Measurements from ENCODE around the gene FARS2.

The FARS2 gene

GRCh38 chr6:5383856-5384255 is 122.5 kb downstream of the FARS2 start:
- no peak for DNase-seq

GRCh38 chr6:5384276-5384675 is 123.0 kb downstream of the FARS2 start:
- DNase-seq, result no peak

DNA sequence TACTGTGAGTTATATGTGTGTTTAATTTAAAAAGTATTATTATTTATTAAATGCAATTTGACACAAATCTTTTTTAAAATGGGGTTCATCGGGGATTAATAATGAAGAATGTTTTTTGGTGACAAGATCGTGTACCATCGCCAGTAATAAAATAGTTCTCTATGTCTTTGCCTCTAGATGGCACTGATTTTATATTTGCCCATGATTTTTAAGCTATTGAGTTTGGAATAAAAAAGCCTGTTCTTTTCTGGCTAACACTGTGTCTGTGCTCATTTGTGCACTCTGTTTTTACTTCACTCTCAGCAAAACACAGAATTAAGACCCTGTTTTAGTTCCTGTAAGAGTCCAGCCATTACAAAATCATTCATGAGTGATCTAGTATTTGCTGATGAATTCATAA is 127.0 kb downstream of the FARS2 start:
- DNase-seq, result no peak

GRCh38 chr6:5389086-5389745 is 127.9 kb downstream of the FARS2 start:
- no peak for DNase-seq

DNA sequence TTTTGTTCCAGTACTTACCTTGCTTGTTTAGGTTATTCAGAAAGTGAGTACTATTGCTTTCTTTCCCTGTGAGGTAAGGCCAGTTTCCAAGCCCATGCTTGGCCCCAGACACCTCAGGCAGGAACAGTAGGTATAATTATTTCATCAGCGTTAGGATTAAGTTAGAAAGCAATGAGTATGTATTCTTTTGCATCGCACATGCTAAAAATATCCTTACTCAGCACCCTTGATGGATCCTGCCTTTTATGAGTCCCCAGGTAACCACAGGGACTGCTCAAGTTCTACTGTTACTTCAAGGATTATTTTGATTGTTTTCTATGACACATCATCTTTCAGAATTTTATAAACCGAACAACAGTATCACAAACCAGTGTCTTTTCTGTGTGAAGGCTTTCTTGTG is 128.9 kb downstream of the FARS2 start:
- DNase-seq, result no peak

DNA sequence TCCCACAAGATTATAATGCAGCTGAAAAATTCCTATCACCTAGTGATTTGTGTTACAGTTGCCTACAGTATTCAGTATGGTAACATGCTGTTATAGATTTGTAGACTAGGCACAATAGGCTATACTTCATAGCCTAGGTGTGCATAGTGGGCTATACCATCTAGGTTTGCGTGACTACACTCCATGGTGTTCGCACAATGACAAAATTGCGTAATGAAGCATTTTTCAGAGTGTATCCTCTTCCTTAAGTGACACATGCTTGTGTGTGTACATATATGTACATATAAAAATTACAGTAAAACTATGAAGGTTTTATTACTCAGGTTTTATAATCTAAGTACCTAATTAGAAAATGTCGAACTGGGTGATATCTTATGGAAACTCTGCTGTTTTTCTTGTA is 133.0 kb downstream of the FARS2 start:
- peak; percentile 8 for DNase-seq

- no peak for DNase-seq
Measured at GRCh38 chr6:5395719-5396118, 134.4 kb downstream of the FARS2 start.

- peak; percentile 80 for DNase-seq
Measured at GRCh38 chr6:5398530-5398929, 137.2 kb downstream of the FARS2 start.

DNA sequence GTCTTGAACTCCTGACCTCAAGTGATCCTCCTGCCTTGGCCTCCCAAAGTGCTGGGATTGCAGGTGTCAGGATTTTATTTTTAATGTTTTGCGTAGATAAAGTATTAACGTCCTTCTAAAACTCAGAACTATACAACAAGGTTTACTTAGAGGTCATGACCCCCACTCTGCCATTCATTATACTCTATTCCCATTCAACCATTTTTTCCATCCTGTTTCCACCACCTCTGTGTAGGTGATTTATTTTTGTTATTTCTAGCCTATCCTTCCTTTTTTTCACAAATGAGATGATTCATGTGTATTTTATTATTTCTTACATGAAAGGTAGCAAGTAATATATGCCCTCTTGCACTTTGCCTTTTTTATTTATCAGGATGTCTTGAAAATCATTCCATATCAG is 138.1 kb downstream of the FARS2 start:
- no peak for DNase-seq

DNA sequence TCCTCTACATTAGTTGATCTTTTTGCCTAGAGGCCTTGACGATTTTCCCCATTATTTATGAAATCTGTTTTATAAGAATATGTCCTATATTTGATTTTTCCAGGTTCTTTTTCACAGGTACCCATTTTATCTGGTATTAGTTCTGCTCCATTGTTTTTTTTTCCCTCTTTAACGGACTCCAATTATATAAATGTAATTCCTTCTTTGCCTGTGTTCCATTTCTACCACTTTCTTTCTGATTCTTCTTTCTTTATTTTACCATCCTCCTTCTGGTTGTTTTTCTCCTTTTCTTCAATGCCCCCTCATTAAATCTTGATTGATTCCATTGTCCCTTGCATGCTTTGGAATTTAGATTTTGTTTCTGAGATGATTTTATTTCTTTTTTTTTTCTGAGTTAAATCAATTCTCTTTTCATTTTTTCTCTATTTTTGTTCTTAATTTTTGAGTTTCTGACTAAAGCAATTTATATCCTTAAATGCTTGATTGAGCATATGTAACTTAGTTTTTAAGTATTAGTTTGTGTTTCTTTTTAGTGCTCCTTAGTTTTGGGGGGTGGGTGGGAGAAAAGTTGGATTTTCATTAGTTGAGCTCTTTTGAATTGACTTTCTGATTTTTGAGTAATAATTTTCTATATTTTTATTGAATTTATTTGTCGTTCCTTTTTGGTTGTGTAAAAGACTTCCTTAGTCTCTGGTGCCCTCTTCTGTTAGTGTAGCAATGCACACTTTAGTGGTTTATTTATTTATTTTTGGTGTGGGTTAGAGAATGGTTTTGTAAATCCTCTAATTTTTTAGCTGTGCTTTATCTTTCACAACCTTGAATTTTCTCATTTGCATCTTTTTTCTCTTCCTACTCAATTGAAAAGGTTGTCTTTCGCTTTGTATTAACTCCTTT is 140.8 kb downstream of the FARS2 start:
- peak; percentile 44 for DNase-seq

GRCh38 chr6:5403076-5403475 is 141.8 kb downstream of the FARS2 start:
- no peak for DNase-seq

GRCh38 chr6:5403609-5404008 is 142.3 kb downstream of the FARS2 start:
- no peak for DNase-seq

DNA sequence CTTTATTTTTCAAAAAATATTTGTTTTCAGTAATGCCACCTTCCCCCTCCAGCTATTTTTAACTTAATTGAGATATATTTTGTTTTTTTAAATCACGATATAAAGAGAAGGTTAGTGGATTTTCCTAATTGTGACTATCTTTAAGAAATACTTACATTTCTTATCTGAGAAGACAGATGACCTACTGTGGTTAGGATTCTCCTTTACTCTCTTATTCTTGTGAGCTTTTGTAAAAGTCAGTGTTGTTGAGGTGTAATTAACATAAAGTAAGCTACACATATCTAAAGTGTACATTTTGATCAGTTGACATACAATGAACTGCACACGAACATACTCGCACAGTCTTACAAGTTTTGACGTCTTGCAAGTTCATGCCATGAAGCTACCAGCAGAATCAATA is 144.7 kb downstream of the FARS2 start:
- no peak for DNase-seq

GRCh38 chr6:5411414-5411813 is 150.1 kb downstream of the FARS2 start:
- DNase-seq, result no peak

DNA sequence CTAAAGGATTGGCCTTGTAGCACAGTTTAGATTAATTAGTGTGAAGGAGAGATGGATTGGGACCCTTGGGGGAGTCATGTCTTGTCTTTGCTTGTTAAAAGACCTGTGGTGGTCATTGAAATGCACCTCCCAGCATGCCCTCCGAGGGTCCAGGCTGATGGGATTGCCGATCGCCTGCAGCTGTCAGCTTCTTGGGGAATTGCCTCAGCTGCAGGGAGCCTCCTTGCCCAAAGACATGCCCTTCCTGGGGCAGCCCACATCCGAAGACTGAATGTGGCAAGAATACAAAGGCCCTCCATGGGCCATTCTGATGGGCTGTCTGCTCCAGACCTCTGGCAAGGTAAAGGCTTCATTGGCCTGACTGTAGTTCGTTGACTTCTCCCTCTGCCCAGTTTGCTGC is 150.7 kb downstream of the FARS2 start:
- no peak for DNase-seq

- no peak for DNase-seq
Measured at GRCh38 chr6:5412663-5413062, 151.3 kb downstream of the FARS2 start.

DNA sequence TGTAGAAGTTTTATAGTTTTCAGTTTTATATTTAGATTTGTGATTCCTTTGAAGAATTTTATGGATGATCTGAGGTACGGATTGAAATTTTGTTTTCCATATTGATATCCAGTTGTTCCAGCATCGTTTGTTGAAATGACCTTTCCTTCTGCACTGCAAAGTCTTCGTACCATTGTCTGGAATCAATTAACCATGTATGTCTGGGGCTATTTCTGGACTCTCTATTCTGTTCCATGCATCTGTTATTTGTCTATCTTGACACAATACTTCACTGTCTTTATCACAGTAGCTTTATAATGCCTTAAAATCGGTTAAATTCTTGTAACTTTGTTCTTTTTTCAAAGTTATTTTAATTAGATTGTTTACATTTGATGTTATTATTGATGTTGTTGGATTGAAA is 154.9 kb downstream of the FARS2 start:
- DNase-seq, result no peak

GRCh38 chr6:5422321-5422915 is 161.1 kb downstream of the FARS2 start:
- no peak for DNase-seq

GRCh38 chr6:5423251-5423650 is 161.9 kb downstream of the FARS2 start:
- no peak for DNase-seq

DNA sequence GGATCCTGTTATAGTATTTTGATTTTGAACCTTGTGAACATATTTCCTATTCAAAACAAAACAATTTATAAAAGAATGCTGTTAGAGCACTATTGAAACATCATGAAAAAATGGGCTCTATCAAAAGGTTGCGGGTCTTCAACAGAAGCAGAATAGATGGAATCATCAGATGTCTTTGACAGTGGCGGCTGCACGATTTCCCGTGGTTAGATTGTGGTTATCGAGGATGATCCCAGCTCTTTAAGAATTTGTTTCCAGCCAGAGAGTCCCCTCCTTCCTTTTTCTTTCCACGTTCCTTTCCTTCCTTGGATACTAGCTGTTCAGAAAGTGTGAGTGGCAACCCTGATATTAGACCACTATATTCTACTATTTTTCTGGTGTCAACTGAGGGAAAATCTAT is 163.4 kb downstream of the FARS2 start:
- DNase-seq, result no peak

DNA sequence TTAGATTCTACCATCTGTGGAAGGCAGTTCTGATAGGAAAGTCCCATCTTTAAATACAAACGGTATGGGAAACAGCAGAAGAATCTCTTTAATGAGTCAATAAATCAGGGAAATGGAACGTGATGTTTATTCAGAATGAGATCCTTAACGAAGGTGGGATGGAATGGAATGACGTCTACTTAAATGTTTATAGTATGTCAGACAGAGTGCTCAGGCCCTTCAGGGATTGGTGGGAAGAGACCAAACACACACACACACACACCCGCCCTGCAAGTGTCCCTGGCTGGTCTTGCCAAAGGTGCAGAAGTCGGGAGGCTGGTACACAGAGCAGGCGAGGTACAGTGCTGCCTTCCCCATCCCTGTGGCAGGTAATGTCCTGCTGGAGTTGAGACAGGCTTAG is 164.0 kb downstream of the FARS2 start:
- no peak for DNase-seq

DNA sequence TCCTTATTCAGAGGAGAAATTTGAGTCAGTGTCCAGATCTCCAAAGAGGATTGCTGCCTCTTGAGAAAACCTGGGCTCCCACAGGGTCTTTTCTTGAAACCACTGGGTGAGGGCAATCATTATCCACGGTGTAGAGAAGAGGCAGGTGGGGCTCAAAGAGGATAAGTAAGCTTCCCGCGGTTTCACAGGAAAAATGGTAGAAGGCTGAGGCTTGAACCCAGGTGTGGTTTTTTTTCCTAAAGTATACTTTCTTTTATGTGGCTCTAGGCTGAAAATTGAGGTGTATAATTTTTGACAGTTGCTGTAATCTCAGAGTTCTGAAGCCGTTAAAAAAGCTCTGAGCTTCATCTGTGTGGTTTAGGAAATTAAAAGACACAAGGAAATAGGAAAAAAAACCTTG is 164.5 kb downstream of the FARS2 start:
- no peak for DNase-seq

GRCh38 chr6:5427586-5427985 is 166.3 kb downstream of the FARS2 start:
- peak; percentile 13 for DNase-seq

- no peak for DNase-seq
Measured at GRCh38 chr6:5433324-5433723, 172.0 kb downstream of the FARS2 start.
